ENCODE results near the gene POR.
A peak's percentile ranks its signal among the peaks of the same experiment; 100 is the strongest.

POR gene

GRCh38 chr7:75875113-75876080 lies 39.6 kb upstream of the POR start:
- H2AFZ ChIP-seq, result peak overlapping the region; percentile 71
- TF ChIP-seq, protein P1, sequence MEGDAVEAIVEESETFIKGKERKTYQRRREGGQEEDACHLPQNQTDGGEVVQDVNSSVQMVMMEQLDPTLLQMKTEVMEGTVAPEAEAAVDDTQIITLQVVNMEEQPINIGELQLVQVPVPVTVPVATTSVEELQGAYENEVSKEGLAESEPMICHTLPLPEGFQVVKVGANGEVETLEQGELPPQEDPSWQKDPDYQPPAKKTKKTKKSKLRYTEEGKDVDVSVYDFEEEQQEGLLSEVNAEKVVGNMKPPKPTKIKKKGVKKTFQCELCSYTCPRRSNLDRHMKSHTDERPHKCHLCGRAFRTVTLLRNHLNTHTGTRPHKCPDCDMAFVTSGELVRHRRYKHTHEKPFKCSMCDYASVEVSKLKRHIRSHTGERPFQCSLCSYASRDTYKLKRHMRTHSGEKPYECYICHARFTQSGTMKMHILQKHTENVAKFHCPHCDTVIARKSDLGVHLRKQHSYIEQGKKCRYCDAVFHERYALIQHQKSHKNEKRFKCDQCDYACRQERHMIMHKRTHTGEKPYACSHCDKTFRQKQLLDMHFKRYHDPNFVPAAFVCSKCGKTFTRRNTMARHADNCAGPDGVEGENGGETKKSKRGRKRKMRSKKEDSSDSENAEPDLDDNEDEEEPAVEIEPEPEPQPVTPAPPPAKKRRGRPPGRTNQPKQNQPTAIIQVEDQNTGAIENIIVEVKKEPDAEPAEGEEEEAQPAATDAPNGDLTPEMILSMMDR (IDR thresholded peaks at IDR 0.05), result no peak

GRCh38 chr7:75876126-75876881 lies 38.7 kb upstream of the POR start:
- no peaks in the 10 kb centered on the region for H3K9me3 ChIP-seq (ENCODE audit: control insufficient read depth, low read length)
- peak overlapping the region; percentile 73 for H3K27ac ChIP-seq
- H3K9ac ChIP-seq, result no peak overlapping the region
- H3K4me2 ChIP-seq (ENCODE audit: low read length), result peak overlapping the region; percentile 52
- TF ChIP-seq, protein P1 (IDR thresholded peaks at IDR 0.05), result no peak
- peaks cover 17% of the 10 kb centered on the region for H3K79me2 ChIP-seq
- H3K27me3 ChIP-seq (ENCODE audit: control insufficient read depth, insufficient read depth, low read length), result no peaks in the 10 kb centered on the region
- peak overlapping the region; percentile 71 for H2AFZ ChIP-seq
- peaks cover 31% of the 10 kb centered on the region for H3K4me1 ChIP-seq
- H3K36me3 ChIP-seq (ENCODE audit: control insufficient read depth, insufficient read depth, low read length), result no peaks in the 10 kb centered on the region
- H3K4me3 ChIP-seq (ENCODE audit: low read depth, low read length), result peak overlapping the region; percentile 17

More at GRCh38 chr7:75875113-75876080, 39.6 kb upstream of the POR start:
- Histone ChIP-seq H3K27me3 (ENCODE audit: control insufficient read depth, insufficient read depth, low read length) (no peaks in the 10 kb centered on the region), H3K36me3 (ENCODE audit: control insufficient read depth, insufficient read depth, low read length) (no peaks in the 10 kb centered on the region), H3K4me2 (ENCODE audit: low read length) (peak overlapping the region; percentile 52), H3K9me3 (ENCODE audit: control insufficient read depth, low read length) (no peaks in the 10 kb centered on the region), H3K4me1 (peaks cover 25% of the 10 kb centered on the region), H3K9ac (no peak overlapping the region), H3K79me2 (peaks cover 10% of the 10 kb centered on the region), H3K27ac (peak overlapping the region; percentile 73), H3K4me3 (ENCODE audit: low read depth, low read length) (peak overlapping the region; percentile 17)

DNA sequence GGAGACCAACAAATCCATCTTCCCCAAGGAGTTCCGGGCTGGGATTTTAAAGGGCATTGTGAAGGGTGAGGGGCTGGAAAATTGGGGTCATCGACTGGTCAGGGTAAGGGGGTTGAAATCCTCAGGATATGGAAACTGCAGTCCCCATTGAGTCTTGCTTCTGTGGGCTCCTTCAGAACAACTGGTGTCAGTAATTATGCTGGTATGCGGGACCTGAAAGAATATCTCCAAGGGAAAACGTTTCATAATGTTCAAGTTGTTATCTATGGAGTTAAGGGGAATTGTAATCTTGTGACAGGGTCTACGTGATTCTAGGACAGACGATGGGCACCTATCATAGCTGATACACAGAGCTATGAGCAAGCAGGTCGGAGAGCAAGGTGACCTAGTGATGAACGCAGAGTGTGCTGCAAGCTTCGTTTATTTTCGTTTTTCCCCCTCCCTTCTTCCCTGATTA lies 36.6 kb upstream of the POR start:
- TF ChIP-seq, protein P1 (IDR thresholded peaks at IDR 0.05), result no peak
- H3K36me3 ChIP-seq (ENCODE audit: control insufficient read depth, insufficient read depth, low read length), result no peaks in the 10 kb centered on the region
- peak overlapping the region; percentile 80 for H3K4me2 ChIP-seq (ENCODE audit: low read length)
- peaks cover 36% of the 10 kb centered on the region for H3K79me2 ChIP-seq
- no peaks in the 10 kb centered on the region for H3K27me3 ChIP-seq (ENCODE audit: control insufficient read depth, insufficient read depth, low read length)
- no peak overlapping the region for H3K9ac ChIP-seq
- H3K9me3 ChIP-seq (ENCODE audit: control insufficient read depth, low read length), result no peaks in the 10 kb centered on the region
- peaks cover 45% of the 10 kb centered on the region for H3K4me1 ChIP-seq
- H3K27ac ChIP-seq, result peak overlapping the region; percentile 99
- peak overlapping the region; percentile 52 for H3K4me3 ChIP-seq (ENCODE audit: low read depth, low read length)
- peak overlapping the region; percentile 71 for H2AFZ ChIP-seq

DNA sequence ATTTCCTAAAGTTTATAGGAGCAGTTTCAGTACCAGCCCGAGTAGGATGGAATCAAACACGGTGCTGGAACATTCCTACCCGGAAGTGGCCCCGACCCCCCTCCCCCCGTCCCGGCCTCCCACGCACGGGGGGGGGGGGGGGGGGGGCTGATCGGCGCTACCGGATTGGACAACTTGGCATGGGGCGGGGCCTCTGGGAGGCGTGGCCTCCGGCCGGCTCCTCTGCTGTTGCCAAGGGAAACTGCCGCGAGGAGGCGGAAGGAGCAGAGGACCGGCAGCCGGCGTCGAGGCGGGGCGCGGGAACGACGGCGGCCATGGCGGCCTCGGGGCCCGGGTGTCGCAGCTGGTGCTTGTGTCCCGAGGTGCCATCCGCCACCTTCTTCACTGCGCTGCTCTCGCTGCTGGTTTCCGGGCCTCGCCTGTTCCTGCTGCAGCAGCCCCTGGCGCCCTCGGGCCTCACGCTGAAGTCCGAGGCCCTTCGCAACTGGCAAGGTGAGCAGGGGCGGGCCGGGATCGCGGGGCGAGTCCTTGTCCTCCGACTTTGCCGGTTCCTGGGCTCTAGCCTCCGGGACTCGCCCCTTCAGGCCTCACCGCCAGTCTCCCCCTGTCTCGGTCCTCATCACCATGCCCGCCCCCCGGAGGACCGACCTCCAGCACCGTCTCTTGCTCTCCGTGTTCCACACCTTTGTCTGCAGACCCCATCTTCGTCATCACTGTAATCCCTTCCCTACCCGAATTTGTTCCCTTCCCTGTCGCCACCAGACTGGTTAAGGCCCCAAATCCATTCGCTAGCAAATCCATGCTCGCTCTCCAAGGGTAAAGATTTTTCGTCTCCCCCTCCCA lies 36.0 kb upstream of the POR start, which contains the start of gene RHBDD2:
RHBDD2 (plus strand) TSS at position 266 of the 843 bp plus-strand sequence; CDS start at position 315, 49 bp downstream.
- Histone ChIP-seq H2AFZ (peak within 1 kb of the TSS; percentile 71), H3K9me3 (ENCODE audit: control insufficient read depth, low read length) (no peaks in the 10 kb centered on the region), H3K27me3 (ENCODE audit: control insufficient read depth, insufficient read depth, low read length) (no peaks in the 10 kb centered on the region), H3K36me3 (ENCODE audit: control insufficient read depth, insufficient read depth, low read length) (no peaks in the 10 kb centered on the region), H3K79me2 (peaks cover 39% of the 10 kb centered on the region), H3K9ac (peak within 1 kb of the TSS; percentile 98), H3K4me2 (ENCODE audit: low read length) (peak within 1 kb of the TSS; percentile 88), H3K27ac (peak within 1 kb of the TSS; percentile 99), H3K4me1 (peaks cover 49% of the 10 kb centered on the region), H3K4me3 (ENCODE audit: low read depth, low read length) (peak within 1 kb of the TSS; percentile 81)
- TF ChIP-seq, protein P1 (IDR thresholded peaks at IDR 0.05), result peak; percentile 39

Data from parathyroid adenoma (tissue), 2 donors.